Measurements from ENCODE around the gene HPS4.

HPS4 gene

DNA sequence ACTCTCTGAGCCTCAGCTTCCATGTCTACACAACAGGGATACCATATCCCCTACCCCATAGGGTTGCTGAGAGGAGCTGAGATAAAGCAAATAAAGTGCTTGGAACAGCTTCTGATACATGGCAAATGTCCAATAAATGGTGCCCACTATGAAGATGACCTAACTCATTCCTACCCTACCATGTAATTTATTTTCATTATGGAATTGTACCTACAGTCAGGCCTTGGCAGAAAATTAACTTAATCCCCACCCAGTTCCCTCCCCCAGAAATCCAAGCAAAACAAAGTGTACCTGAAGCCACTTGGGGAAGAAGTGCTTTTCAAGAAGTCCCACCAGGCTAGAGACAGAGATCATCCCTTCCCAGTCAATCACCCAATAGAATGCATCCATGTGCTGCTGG is 10.9 kb upstream of the HPS4 start:
- no peak for DNase-seq

DNA sequence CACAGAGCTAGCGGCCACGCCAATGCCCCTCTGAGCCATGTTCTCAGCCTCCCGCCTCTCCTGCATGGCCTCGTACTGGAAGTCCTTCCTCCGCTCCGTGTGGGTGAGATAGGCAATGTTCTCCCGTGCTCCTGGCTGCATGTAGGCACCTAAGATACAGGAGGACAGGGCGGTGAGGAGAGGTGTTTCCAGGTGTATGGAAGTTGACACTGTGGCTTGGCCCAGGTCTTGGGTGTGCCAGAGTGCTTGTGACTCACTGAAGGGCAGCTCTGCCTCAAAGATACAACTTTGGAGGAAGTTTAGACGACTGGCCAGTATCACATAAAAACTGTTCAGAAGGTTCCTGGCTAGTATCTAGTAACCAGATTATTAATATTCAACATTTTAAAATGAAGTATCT is 8.6 kb upstream of the HPS4 start:
- no peak for DNase-seq

DNA sequence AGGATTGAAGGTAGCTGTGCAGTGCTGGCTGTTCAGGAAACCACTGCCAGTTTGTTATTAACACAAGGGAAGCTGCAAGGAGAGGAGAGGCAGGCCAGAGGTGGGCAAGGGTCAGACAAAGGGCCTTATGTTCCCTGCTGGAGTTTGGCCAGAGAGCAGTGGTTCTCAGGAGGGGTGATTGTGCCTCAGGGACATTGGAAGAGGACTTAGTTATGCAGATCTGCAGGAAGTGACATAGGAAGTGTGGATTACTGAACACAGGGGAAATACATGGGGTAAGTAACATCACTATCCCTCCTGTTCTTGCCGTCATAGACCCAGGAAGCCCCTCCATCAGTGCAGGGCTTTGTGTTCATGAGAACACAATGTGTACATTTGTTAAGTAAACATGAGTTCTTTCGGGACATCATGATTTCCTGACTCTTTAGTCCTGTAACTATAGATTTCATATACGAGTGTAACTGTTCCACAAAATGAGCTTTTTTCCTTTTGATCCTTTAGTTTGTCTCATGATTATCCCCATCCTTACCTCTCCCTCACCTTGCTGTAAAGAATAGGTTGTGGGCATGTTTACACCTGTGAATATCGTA is 6.0 kb upstream of the HPS4 start:
- DNase-seq = no peak

DNA sequence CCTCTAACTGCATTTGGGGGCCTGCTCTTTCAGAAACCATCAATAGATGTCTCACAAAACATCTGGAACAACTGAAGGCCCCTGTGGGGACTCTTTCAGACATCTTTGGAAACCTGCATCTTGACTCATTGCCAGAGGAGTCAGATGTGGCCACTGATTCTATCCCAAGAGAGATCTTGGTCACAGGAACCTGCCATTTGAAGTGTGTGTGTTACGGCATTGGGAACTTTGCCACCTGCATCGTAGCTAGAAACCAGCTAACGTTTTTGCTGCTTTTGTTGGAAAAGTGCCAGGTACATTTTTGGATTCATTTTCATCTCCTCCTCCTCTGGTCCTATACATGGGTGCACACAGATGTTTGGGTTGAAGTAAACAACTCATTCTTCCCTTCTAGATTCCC is 4.4 kb upstream of the HPS4 start:
- no peak for DNase-seq

DNA sequence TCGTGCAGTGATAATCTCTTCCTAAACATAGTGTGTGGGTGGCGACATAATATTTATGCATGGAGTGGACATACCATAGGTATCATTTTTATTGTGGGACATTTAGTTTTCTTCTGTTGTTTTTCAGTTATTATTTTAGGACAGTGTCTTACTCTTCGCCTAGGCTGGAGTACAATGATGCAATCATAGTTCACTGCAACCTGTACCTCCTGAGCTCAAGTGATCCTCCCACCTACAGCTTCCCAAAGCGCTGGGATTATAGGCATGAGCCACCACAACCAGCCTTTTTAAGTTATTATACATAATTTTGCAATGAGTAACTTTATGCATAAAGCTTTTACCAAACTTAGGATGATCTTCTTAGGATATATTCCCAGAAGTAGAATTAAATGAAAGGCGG is 2.8 kb upstream of the HPS4 start:
- no peak for DNase-seq

DNA sequence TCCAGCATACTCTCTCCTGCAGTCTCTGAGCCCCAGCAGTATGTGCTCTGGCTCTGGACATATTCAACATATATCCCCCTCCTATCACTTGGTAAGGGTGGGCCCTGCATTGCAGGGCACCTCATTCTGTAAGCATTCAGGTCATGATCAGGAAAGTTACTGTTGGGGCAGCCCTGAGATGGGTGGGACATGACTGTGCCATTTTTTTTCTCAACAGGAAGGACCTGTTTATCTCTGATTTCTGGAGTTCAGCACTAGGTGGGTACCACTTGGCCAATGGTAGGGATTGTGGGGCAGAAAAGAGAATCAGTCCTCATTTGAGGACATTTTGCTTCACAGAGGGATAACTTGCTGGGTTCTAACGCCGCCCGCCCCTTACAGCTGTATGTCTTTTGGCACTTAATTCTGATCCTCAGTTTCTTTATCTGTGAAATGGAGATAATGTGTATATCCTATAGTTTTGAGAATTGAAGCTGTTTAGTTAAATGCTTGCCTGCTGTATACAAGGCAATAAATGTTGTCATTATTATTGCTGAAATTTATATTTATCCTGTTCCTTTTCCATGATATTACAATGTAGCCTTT is 2.3 kb upstream of the HPS4 start:
- DNase-seq = no peak

DNA sequence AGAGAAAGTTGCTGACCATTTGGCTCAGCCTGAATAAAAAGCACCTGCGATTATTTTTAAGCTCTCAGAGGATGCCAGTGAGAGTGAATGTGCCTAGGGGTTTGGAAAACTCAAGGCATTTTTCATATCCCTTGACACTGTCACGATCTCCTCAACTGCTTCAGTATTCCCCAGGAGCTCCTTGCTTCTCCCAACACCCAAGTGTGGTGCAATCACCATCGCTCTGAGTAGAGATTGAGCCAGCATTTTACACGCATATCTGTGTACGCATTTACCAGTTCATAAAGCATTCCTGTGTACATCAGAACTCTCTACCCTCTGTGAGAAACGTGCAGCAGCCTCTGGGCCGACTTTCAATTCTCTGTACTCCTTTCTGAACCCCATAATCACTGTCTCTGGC is 1.4 kb upstream of the HPS4 start:
- DNase-seq = peak; percentile 26

DNA sequence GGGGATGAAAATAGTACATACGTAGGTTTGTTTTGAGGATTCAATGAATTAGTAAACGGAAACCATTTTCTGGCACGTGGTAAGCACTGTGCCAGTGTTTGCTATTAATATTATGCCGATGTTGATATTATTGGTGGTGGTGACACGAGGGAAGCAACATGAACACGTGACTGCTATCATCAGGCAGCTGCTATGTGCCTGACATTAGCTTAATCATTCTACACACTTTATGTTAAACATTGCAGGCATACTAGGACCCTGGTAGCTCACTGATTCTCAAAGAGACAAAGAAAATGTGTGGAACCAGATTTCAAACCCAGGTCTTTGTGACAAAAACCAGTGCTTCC is 750 bp upstream of the HPS4 start:
- peak; percentile 27 for DNase-seq

DNA sequence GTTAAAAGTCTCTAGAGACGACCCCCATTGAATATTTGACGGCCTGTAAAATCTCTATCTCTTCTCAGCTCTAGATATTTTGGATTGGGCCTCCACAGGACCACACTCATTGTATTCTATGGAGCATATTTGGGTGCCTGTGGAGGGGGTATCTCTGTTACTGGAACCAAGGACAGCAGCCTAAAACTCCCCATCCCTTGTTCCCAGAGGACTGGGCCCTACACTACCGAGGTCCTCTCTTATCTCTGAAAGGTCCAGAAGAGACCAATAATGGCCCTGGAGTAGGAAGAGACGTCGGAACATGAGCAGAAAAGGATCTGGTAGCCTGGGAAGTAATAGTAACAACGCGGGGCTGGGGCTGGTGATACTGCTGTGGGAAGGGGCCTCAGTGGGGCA is 542 bp downstream of the HPS4 start:
- DNase-seq = no peak

DNA sequence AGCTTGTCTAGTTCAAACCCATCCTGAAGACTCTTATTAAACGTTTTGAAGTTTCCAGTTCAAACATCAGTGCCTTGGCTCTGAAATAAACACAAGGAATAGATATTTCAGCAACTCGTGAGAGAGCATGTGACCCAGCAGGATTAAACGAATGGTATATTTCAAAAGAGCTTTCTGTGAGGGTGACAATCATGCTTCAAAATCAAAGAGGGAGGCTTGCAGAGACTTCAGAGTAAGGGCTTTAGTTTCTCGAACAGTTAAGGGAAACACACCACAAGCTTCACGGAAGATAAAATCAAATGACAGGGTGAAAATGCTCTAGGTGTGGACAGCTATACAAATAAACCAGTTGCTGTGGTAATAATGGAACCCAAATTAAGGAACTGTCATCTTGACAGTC is 1.4 kb downstream of the HPS4 start:
- DNase-seq = no peak

DNA sequence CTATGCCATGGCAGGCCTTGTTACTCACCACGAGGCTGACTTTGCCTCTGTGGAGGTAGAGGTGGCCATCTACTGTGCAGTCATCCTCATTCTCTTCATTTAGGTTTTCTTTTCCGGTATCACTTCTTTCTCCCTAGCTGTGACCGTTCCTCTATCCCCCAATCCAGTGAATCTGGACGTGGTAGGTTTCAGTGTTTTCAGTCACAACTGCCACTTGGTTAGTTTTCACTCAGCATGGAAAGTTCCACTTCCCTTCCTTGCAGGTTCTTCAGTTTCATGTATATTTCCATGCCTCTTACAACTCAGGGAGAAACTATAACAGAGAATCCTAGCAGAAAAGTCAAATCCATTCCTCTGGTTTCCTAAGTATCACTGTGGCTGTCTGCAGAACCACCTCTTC is 1.9 kb downstream of the HPS4 start:
- no peak for DNase-seq

DNA sequence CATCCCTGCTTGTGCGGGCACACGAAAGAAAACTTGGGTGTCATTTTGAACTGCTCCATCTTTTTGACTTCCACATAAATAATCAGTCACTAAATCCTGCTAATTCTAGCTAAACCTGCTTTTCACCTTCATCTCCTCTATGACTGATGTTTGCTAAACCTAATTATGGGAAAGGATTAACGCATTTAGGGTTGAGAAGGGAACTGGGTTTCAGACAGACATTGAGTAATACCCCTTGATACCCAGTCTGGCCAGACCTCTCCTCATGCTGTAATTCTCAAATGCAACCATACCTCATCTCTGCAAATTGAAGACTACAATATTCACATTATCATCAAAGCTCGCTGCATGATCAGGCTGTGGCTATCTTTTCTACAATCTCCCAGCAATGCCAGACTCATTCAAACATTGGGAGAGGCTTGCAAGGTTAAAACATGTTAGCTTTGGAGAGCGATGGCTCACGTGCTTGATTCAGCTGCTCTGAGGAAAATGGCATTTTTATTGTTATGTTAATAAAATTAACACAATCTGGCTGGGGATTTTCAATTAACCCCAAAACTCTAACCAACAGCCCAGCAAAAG is 2.4 kb downstream of the HPS4 start:
- no peak for DNase-seq

DNA sequence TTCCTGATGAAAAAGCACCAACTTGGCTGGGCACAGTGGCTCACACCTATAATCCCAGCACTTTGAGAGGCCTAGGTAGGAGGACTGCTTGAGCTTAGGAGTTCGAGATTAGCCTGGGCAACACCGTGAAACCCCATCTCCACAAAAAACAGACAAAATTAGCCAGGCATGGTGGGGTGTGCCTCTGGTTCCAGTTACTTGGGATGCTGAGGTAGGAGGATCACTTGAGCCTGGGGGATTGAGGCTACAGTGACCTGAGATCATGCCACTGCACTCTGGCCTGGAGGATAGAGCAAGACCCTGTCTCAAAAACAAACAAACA is 3.0 kb downstream of the HPS4 start:
- no peak for DNase-seq

DNA sequence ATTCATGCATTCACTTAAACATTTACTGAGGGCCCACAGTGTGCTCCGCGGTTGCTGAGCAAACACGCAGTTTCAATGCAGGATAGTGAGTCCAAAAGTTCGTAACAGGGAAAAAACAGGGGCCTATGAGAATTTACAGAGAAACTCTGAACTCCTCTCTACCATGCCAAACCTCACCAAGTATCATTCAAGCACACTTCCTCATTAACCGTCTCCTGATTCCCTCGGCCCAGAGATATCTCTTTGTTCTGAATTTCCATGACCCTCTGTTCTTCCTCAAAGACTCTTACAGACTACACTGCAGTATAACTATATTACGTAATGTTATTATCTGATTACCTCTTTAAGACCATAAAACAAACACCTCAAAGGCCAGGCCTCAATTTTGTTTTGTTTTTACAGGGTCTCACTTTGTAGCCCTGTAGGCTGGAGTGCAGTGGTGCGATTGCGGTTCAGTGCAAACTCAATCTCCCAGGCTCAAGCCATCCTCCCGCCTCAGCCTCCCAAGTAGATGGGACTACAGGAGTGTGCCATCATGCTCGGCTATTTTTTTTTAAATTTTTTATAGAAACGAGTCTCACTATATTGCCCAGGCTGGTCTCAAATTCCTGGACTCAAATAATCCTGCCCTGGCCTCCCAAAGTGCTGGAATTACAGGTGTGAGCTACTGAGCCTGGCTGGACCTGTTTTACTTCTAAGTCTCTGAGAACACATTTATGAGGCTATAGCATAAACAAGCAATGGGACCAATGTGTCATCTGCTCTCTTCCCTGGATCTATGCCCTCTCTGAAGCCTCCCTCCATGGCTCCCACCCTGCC is 3.6 kb downstream of the HPS4 start:
- no peak for DNase-seq

DNA sequence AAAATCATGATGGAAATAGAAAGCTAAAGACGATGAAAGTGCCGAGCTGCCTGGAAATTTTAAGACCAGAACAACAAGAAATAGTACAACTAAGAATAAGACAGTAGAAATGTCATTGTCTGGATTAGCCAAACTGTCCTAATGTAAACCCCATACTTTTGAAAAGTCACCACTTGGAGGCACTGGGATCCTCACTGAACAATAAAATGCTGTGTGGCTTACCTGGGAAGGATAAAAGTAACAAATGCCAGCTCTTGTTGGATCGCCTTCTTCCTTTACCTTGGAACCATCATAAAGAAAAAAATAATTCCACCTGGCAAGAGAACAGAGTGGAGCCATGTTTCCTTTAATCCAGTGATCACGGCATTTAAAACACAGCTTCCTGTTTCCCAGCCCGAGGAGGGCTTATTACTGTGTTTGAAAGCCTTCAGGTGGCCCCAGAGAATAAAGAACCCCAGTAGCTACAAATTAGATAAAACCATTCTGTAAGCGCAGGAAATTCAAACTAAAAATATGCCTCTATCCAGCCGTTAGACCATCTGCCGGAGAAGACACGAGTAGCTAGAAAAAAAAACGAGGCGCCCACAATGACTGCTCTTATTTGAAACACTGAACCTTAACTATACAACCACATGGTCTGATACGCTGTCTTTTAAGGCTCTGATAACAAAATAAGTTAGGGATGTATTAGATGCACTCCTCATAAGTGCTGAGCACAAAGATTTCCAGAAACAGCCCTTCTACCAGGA is 4.4 kb downstream of the HPS4 start:
- no peak for DNase-seq

DNA sequence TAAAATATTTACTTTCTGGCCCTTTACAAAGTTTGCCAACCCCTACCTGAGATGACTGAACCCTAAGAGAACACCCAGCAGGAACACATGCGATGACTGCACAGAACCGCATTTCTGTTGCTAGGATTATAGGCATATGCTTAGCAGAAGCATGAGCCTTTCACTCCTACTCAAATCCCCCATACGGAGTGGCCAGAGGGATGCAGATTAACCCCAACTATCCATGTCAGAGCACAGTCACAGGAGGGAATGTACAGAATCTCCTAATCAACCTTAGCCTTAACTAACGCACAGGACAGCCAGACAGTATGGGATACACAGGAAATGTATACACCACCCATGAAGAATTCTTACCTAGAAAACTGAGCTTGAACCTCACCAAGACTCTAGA is 6.2 kb downstream of the HPS4 start:
- no peak for DNase-seq

DNA sequence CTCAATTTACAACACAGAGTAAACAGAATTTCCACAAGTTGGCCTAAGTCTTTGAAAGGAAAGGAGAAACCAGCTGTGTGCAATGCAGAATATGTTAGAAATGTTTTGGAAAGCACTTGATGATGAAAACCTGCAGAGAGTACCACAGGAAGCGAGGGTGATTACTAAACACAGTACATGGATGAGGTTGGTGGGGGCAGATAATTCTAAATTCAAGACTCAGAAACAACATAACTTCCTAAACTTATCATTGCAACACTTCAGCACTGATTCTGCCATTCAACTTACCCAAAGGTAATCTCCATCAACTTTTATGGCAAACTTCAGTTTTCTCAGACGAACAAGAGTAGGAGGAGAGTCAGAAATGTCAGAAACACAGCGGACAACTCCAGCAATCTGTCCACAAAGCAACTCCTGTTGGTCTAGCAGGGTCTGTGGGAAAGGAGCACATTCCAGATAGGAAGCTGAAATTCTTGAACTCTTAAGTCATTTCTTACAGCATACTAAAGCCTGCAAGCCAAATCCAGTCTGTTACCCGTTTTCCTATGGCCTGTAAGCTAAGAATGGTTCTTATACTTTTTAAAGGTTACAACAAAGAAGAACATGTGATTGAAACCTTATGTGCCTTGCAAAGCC is 6.8 kb downstream of the HPS4 start:
- DNase-seq = peak; percentile 80

DNA sequence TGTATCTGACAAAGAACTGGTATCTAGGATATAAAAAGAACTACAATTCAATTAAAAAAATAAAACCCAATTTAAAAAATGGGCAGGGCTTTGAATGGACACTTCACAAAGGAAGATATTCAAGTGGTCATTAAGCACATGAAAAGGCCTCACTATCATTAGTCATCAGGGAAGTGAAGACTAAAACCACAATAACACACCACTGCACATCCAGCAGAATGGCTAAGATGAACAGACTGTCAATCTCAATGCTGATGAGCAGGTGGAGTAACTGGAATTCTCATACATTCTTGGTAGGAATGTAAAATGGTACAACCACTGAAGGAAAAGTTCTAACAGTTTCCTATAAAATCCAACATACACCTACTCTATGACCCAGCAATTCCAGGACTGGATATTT is 8.9 kb downstream of the HPS4 start:
- DNase-seq = peak; percentile 32

DNA sequence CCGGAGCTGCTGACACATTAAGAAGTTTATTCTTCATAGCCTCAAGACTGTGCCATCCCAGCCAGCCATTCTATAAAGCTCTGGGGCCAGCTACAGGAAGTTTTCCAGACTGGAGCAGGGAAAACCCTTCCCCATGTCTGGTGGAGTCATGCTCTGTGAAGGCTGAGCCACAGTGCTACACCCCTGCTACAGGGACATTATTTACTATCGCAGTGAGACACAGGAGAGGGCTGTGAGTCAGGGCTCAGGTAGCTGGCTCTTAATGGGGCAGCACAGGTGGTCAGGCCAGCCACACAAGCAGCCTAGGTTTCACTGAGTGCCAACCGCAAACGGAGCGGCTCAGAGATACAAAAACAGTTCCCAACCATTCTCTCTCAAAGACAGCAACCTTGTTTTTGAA is 12.1 kb downstream of the HPS4 start:
- DNase-seq = peak; percentile 80

DNA sequence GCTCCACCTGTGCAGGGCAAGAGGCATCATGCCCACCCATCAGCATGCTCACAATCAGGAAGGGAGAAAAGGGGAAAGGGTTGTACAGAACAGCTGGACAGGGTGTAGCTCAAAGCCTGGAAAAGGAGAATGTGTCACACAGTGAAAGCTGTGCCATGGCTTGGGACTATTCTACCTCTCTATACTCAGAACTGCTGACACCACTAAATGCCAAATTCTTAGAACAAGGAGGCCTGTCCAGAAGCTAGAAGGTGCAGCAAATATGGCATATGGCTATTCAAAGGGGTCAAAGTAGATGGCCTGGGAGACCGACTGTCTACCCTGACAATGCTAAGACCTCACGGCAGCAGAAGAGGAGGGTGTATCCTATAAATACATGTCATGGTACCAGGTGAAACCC is 12.8 kb downstream of the HPS4 start:
- DNase-seq = no peak

DNA sequence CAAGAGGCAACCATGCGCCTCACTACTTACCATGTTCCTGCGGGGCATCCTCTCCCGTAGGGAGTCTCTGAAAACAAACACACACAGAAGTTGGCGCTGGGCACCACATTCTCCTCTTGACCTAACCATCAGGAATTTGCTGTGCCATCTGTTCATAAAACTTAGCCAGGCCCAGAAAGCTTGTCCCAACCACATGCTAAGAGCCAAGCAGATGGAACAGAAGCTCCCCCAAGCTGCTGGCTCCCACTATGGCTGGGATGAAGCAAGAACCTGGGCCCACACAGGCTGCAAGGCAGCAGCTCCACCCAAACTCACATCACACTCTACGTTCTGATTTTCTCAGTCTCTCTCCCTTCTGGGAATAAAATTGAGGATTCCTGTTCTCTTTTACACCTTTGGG is 17.4 kb downstream of the HPS4 start:
- no peak for DNase-seq

DNA sequence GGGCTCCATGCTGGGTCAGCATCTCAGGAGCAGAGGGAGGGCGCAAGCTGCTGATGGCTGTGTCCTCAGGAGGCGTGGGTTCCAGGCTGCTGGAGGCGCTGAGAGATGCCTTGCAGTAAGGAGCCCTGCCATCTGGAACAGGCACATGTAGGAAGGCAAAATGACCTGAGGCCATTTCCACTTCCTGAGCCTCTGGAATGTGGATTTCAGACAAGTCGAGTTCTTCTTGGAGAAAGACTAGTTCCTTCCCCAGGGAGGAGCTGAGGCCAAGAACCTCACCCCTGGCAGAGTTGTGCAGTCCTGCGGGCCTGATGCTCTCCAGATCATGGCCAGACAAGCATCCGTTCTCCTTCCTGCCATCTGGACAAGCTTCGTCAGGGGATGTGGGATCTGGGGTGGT is 19.3 kb downstream of the HPS4 start:
- peak; percentile 84 for DNase-seq

DNA sequence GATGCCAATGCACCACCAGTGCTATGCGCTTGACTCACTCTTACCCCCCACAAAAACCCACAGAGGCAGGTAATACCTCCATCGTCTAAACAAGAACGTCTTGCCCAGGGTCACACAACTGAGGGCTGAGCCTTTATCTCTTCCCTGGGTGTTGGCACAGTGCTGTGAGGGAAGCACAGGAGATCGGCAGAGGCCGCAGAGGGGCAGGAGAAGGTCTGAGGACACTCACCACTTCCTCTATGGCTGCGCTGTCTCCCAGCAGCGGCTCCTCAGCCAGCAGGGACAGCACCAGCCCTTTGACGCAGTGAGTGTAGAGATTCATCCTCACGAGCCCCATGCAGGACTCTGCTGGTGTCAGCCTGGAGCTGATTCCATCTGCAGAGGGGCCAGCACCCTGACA is 19.9 kb downstream of the HPS4 start:
- DNase-seq = no peak

All from EL (cell line).